DND-41 (cell line): ENCODE results near the gene MAPK10.
"Not testable (repeated sequence)": the region's sequence is repeated elsewhere in the genome, so short reads cannot be mapped to it uniquely, and the experiment has no call there.

Experiments
- ATAC-seq: fragments of 200-7000 bp; cut with Tn5 transposase; 3 replicates; pipeline ENCODE4 v1.9.1; 2021; ENCODE audit warnings: low read depth; ENCODE audit not compliant: insufficient read depth
- DNase-seq: peaks from one replicate; pipeline ENCODE4 v3.0.0-alpha.2; 2020
- H2AFZ ChIP-seq: 2 replicates; pipeline ENCODE4 v1.6.0; 2012; ENCODE audit warnings: low read depth, low read length
- H3K27ac ChIP-seq: 2 replicates; pipeline ENCODE4 v1.5.1; 2012; ENCODE audit warnings: low read length, inconsistent platforms
- H3K27me3 ChIP-seq: fragments of 200-600 bp; sonication (generic); 2 replicates; pipeline ENCODE4 v1.6.0; 2012; ENCODE audit warnings: low read length, mild to moderate bottlenecking, inconsistent platforms; ENCODE audit not compliant: insufficient read depth, poor library complexity
- H3K36me3 ChIP-seq: 2 replicates; pipeline ENCODE4 v1.5.1; 2012; ENCODE audit warnings: low read length, inconsistent platforms; ENCODE audit not compliant: insufficient read depth
- H3K4me1 ChIP-seq: 2 replicates; pipeline ENCODE4 v1.5.1; 2012; ENCODE audit warnings: mild to moderate bottlenecking, low read length; ENCODE audit not compliant: insufficient read depth
- H3K4me2 ChIP-seq: 2 replicates; pipeline ENCODE4 v1.6.0; 2012; ENCODE audit warnings: mild to moderate bottlenecking, moderate library complexity, low read length, inconsistent platforms; ENCODE audit not compliant: insufficient read depth
- H3K4me3 ChIP-seq, 2 experiments: fragments of 200-600 bp in 1 of 2; shearing (Covaris generic) in 1 of 2; 2 replicates each; pipeline ENCODE4 v1.5.1; 2012 to 2016; ENCODE audit warnings: inconsistent platforms in 2 of 2, low read length in 2 of 2, mild to moderate bottlenecking in 2 of 2, low read depth in 1 of 2, moderate library complexity in 1 of 2
- H3K79me2 ChIP-seq: 2 replicates; pipeline ENCODE4 v1.6.0; 2012; ENCODE audit warnings: low read length, inconsistent platforms; ENCODE audit not compliant: insufficient read depth
- H3K9ac ChIP-seq: 2 replicates; pipeline ENCODE4 v1.6.0; 2012; ENCODE audit warnings: low read depth, mild to moderate bottlenecking, inconsistent platforms, low read length, moderate library complexity
- H3K9me3 ChIP-seq: 2 replicates; pipeline ENCODE4 v1.5.1; 2012; ENCODE audit warnings: low read length, moderate library complexity, mild to moderate bottlenecking, inconsistent platforms; ENCODE audit not compliant: insufficient read depth, severe bottlenecking
- H4K20me1 ChIP-seq: 2 replicates; pipeline ENCODE4 v1.6.0; 2012; ENCODE audit warnings: low read length; ENCODE audit not compliant: insufficient read depth
- CTCF ChIP-seq: IDR thresholded peaks from 2 replicates; pipeline ENCODE4 v1.5.1; 2012; ENCODE audit warnings: borderline replicate concordance, low read length, moderate library complexity, mild to moderate bottlenecking; ENCODE audit not compliant: poor library complexity, severe bottlenecking; ENCODE audit errors: extremely low read depth
- EZH2 ChIP-seq: IDR thresholded peaks from 3 replicates; pipeline ENCODE4 v1.6.1; 2012; ENCODE audit warnings: borderline replicate concordance, low read depth, mild to moderate bottlenecking, moderate library complexity, low read length, inconsistent platforms; ENCODE audit not compliant: severe bottlenecking

The MAPK10 gene

GRCh38 chr4:86178211-86178610 is 181.6 kb downstream of the MAPK10 start:
- no peaks in the 10 kb centered on the region for H3K79me2 ChIP-seq
- TF ChIP-seq EZH2 = no peak
- H4K20me1 ChIP-seq = no peaks in the 10 kb centered on the region
- no peak overlapping the region for H3K9ac ChIP-seq
- H3K36me3 ChIP-seq = no peaks in the 10 kb centered on the region
- H3K4me3 ChIP-seq = no peak overlapping the region
- no peak for DNase-seq
- no peak for ATAC-seq
- H3K4me1 ChIP-seq = no peaks in the 10 kb centered on the region
- no peak overlapping the region for H2AFZ ChIP-seq
- no peak overlapping the region for H3K27ac ChIP-seq
- H3K4me2 ChIP-seq = no peak overlapping the region
- no peaks in the 10 kb centered on the region for H3K9me3 ChIP-seq
- H3K27me3 ChIP-seq = no peaks in the 10 kb centered on the region

DNA sequence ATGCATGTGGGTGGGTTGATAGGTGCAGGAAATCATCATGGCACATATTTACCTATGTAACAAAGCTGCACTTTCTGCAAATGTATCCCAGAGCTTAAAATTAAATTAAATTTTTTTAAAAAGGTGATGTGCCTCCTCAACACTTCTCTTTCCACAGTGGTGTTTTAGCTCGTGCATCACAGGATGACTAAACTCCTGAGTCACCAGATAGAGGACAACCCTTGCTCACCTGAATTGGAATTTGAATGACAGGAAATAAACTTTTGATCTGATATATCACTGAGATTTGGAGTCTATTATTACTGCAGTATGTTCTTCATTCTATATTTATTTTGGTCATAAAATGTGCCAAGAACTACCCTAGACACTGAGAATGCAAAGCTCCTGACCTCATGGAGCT is 185.3 kb downstream of the MAPK10 start:
- DNase-seq = no peak
- no peaks in the 10 kb centered on the region for H3K27me3 ChIP-seq
- ATAC-seq = no peak

GRCh38 chr4:86168335-86168734 is 191.5 kb downstream of the MAPK10 start:
- H3K9ac ChIP-seq, DNase-seq, H3K79me2 ChIP-seq, H3K9me3 ChIP-seq, H3K4me2 ChIP-seq, H4K20me1 ChIP-seq, H3K27ac ChIP-seq, H3K36me3 ChIP-seq, H2AFZ ChIP-seq, H3K27me3 ChIP-seq, ATAC-seq, H3K4me1 ChIP-seq, H3K4me3 ChIP-seq: not testable (repeated sequence)

More for the DNA sequence above, 185.3 kb downstream of the MAPK10 start:
- H3K4me1 ChIP-seq = no peaks in the 10 kb centered on the region
- no peak overlapping the region for H2AFZ ChIP-seq
- H3K79me2 ChIP-seq = no peaks in the 10 kb centered on the region
- no peak overlapping the region for H3K27ac ChIP-seq
- no peak overlapping the region for H3K4me2 ChIP-seq
- no peaks in the 10 kb centered on the region for H3K36me3 ChIP-seq
- TF ChIP-seq CTCF (no peak), EZH2 (no peak)
- H3K9ac ChIP-seq = no peak overlapping the region
- no peaks in the 10 kb centered on the region for H4K20me1 ChIP-seq
- no peaks in the 10 kb centered on the region for H3K9me3 ChIP-seq
- no peak overlapping the region for H3K4me3 ChIP-seq

DNA sequence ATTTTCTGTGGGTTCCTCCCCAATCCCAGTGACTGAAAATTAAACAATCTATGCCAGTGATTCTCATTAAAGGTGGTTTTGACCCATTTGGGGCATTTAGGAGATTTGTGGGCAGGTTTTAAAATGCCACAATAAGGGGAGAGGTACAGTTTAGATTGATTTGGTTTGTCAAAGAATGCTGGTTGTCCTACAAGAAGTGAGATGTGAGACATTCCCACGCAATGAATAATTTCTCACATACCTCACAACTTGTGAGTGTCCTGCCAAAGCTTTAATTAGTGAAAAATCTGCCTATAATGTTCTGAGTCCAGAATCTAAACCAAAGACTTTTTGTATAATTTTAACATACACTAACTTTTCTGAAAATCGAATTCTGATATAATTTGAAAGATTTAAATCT is 199.4 kb downstream of the MAPK10 start:
- H3K4me3 ChIP-seq = no peak overlapping the region
- no peaks in the 10 kb centered on the region for H3K36me3 ChIP-seq
- no peak overlapping the region for H3K4me2 ChIP-seq
- no peak for TF ChIP-seq EZH2
- no peak for TF ChIP-seq CTCF
- H3K27me3 ChIP-seq = no peaks in the 10 kb centered on the region
- H3K79me2 ChIP-seq = no peaks in the 10 kb centered on the region
- H2AFZ ChIP-seq = no peak overlapping the region
- no peak overlapping the region for H3K27ac ChIP-seq
- H4K20me1 ChIP-seq = no peaks in the 10 kb centered on the region
- no peaks in the 10 kb centered on the region for H3K9me3 ChIP-seq
- DNase-seq (no peak), ATAC-seq (no peak)
- no peak overlapping the region for H3K9ac ChIP-seq
- H3K4me1 ChIP-seq = no peaks in the 10 kb centered on the region

DNA sequence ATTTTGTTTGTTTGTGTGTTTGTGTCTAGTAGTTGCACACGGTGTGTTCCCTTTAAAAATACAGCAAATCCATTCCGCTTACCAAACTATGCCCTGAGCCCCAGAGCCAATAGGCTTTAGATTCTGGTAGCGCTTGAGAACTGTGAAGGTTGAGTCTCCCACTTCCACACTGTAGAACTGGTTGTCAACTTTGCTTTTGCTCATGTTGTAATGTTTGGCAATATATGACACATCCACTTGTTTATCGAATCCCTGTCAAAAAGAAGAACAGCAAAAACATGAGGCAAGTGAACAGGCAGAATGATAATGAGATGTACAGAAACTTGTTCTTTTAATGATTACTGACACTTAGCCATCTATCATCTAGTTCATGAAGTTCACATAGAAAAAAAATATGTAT is 200.6 kb downstream of the MAPK10 start:
- H3K4me2 ChIP-seq = no peak overlapping the region
- H2AFZ ChIP-seq = no peak overlapping the region
- ATAC-seq (no peak), DNase-seq (no peak)
- H3K27ac ChIP-seq = no peak overlapping the region
- no peaks in the 10 kb centered on the region for H3K27me3 ChIP-seq
- H3K9ac ChIP-seq = no peak overlapping the region
- no peak for TF ChIP-seq CTCF
- TF ChIP-seq EZH2 = no peak
- H3K79me2 ChIP-seq = no peaks in the 10 kb centered on the region
- no peaks in the 10 kb centered on the region for H4K20me1 ChIP-seq
- no peaks in the 10 kb centered on the region for H3K4me1 ChIP-seq
- no peaks in the 10 kb centered on the region for H3K9me3 ChIP-seq
- no peak overlapping the region for H3K4me3 ChIP-seq
- H3K36me3 ChIP-seq = no peaks in the 10 kb centered on the region
